OCI-LY7 (cell line): ENCODE results near the gene RELN.

Source experiments
- CTCF ChIP-seq: fragments of 200-600 bp; sonication (generic); conservative IDR thresholded peaks from 2 replicates; pipeline ENCODE4 v1.5.1; 2014; ENCODE audit warnings: mild to moderate bottlenecking, antibody characterized with exemption, low read length, moderate library complexity, mixed read lengths
- EZH2phosphoT487 ChIP-seq: fragments of 200-600 bp; sonication (generic); IDR thresholded peaks from 2 replicates; pipeline ENCODE4 v1.6.1; 2018; ENCODE audit warnings: low read depth, borderline replicate concordance, mild to moderate bottlenecking, mixed run types, antibody characterized with exemption, low read length, moderate library complexity, mixed read lengths

GRCh38 chr7:104012835-104013234 lies 23.4 kb upstream of the RELN start:
- no peak for TF ChIP-seq CTCF
- TF ChIP-seq EZH2phosphoT487: no peak
